GM19467 (cell line): ENCODE data around the gene RTBDN.
"Not testable (repeated sequence)": the region's sequence is repeated elsewhere in the genome, so short reads cannot be mapped to it uniquely, and the experiment has no call there.

Experiments used
- ATAC-seq: cut with Tn5 transposase; IDR thresholded peaks from one replicate; pipeline ENCODE4 v1.9.1; 2021; ENCODE audit warnings: mild to moderate bottlenecking, moderate library complexity; ENCODE audit not compliant: unreplicated experiment

Gene RTBDN

DNA sequence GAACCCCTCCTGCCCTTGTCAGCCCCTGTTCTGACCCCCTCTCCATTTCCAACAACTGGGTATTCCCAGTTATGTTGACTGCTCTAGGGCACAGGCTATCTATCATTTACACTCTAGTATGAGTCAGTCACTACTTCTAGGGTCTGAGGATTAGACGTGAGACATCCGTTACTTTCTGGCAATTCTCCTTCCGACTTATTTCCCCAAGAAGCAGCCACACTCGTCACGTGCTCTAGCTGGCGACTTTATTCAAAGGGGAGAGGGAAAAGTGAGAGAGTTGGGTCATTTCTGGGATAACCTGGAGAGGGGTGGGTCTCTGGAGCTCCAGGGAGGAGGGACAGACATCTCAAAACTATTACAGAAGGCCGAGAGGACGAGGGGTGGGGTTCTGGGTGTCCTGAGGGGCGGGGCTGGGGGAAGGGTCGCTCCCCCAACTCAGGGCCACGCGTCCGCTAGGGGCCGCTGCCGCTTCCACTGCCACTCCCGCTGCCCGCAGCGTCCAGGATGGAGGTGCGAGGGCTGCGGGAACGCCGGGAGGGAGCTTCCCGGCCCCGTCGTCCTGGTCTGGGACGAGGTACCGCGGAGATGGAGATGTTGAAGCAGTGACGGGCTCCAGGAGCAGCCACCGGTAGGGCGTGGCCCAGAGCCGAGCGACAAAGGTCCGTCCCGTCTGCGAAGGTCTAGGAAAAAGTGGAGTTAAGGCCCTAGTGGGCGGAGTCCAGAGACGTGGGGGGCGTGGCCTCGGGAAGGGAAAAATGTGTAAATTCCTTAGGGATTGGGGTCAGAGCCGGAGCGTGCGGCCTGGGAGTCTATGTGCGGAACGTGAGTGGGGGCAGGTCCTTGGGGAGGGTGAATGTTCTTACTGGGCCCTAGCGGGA, 8.9 kb downstream of the RTBDN start:
- ATAC-seq = no peak

DNA sequence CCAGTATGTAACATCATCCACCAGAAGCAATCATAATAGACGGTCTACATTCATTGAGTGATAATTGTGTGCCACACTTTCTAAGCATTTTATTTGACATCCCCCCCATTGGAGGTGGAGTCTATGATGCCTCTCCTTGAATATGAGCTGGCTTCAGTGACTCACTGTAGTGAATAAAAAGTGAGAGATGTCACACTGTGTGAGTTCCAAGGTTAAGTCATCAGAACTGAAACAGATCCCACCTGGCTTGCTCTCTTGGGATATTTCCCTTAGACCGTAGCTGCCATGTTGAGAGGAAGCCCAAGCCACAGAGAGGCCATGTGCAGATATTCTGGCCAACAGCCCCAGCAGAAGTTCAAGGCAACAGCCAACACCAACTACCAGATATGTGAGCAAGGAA, 12.6 kb downstream of the RTBDN start:
- no peak for ATAC-seq

DNA sequence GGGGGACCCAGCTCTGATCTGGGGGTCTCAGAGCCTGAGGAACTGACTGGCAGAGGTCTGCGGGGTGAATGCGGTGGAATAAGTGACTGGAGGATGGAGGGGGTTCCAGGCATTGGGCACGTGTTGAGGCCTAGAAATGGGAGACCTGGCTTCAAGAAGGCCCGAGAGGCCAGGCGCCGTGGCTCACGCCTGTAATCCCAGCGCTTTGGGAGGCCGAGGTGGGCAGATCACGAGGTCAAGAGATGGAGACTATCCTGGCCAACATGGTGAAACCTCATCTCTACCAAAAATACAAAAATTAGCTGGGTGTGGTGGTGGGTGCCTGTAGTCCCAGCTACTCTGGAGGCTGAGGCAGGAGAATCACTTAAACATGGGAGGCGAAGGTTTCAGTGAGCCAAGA, 16.6 kb downstream of the RTBDN start:
- not testable (repeated sequence) for ATAC-seq

DNA sequence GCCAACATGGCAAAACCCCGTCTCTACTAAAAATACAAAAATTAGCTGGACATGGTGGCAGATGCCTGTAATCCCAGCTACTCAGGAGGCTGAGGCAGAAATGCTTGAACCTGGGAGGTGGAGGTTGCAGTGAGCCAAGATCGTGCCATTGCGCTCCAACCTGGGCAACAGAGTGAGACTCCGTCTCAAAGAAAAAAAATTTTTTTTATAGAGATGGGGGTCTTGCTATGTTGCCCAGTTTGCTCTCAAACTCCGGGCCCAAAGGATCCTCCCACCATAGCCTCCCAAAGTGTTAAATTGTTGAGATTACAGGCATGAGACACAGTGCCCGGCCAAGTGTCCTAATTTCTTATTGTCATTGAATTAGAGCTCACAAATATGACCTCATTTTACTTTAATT, 17.2 kb downstream of the RTBDN start:
- ATAC-seq = not testable (repeated sequence)

DNA sequence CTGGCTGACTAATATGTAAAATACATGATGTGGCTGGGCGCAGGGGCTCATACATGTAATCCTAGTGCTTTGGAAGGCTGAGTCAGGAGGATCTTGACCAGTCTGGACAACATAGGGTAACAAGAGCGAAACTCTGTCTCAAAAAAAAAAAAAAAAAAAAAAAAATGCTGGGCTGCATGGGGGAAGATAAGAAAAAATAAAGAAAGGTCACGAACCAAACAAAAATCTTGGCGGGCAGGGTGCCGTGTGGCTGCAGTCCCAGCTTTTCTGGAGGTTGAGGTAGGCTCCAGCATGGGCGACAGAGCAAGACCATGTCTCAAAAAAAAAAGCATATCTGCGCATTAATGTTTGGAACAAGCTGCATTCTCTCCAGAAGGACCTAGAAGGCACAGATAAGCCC, 19.3 kb downstream of the RTBDN start:
- no peak for ATAC-seq

DNA sequence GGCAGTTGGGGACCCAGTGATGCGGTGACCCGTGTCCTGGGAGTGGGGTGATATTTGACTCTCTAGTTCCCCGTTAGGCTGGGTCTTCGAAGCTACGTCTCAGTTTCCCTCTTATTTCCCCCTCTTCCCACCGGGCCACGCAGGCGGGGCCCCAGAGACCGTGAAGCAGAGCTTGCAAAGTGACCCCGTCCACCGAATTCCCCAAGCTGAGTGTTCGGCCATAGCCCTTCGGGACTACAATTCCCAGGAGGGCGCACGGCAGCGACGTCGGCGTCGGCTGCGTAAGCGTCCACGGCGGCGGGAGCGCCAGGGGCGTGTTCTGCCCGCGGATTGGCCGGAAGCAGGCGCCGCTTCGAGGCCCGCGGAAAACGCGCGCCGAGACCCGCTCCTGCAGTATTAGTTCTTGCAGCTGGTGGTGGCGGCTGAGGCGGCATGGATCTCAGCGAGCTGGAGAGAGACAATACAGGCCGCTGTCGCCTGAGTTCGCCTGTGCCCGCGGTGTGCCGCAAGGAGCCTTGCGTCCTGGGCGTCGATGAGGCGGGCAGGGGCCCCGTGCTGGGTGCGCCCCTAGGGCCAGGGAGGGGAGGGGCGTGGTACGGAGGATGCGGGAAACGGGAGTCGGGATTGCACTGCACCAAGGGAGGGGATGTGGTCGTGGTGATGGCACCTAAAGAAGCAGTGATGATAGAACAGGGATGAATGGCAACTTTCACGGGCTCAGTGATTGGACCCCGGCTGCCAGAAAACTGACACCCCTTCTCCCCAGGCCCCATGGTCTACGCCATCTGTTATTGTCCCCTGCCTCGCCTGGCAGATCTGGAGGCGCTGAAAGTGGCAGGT, 27.9 kb downstream of the RTBDN start, which contains the start of gene RNASEH2A:
Gene RNASEH2A, plus strand, starts transcription at position 343 of the 840 bp plus-strand sequence. Its CDS starts 90 bp downstream, at position 433.
- no peak for ATAC-seq

DNA sequence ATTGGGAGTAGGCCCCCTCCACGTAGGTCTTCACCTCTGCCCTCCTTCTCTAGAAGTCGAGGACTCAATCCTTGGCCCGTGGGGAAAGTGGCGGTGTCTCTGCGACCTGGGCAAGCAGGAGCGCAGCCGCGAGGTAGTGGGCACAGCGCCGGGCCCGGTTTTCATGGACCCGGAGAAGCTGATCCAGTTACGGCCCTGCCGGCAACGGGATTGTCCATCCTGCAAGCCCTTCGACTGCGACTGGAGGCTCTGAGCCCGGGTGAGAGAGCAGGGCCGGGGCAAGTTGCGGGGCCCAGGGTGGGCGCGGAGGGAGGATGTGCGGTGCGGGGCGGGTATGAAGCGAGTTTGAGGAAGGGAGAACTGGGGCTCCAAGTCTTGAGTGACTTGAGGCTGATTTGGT, 30.3 kb downstream of the RTBDN start:
- no peak for ATAC-seq

DNA sequence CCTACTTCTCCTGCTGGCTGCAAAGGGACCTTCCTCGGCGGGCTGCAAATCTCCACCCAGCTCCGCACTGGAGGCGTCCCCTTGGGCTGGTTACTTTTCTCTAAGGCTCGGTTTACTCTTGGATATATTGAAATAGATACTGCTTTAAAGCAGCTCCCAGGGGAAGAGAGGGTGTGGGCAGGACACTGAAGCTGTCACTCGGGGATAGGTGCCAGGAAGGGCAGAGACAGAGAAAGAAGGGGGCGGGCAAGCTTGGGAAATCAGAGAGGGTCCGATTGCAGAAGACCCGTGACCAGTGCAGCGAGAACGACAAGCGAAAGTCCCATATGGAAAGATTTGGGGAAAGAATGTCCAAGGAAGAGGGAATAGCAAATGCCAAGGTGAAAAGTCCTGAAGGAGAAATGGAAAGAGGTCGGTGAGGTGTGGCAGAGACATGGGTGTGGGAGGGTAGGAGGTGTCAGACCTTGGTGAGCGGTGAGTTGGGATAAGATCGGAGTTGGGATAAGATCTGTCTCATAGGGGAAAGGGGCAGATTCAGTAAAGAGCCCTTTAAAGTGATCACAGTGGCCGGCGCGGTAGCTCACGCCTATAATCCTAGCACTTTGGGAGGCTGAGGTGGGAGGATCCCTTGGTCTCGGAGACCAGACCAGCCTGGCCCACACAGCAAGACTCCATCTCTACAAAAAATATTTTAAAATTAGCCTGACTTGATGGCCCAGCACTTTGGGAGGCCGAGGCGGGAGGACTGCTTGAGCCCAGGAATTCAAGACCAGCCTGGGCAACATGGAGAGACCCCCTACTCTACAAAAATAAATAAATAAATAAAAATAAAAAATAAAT, 31.9 kb downstream of the RTBDN start:
- ATAC-seq = no peak

DNA sequence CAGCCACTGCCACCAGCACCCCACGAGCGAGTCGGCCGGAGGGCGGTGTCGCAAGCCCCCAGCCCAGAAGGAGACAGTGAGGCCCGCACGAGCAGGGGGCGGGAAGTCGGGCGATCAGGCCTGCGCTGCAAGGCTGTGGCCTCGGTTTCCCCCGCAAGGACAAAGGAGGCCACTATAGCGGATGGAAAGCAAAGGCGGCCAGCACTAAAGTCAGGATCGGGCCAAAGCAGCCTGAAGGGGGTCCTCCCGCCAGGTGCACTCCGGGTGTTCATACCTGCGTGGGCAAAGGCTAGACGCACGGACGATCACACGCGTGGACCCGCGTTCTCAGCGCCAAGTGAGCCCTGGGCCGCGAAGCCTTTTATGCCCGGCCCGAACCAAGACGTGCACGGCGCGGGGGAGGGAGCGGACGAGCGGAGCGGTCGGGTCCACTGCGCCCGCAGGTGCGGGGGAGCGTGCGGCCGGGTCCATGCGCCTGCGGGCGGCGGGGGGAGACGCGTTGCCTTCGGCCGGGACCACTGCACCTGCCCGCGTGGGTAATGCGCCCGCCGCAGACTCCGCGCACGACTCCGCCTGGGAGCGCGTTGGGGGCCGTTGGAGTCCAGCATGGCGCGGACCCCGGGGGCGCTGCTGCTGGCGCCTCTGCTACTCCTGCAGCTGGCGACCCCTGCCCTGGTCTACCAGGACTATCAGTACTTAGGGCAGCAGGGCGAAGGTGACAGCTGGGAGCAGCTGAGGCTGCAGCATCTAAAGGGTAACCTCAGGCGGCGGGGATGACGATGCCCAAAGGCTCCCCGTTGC, 32.7 kb downstream of the RTBDN start, which contains the start of the genes PRDX2 and THSD8:
Gene PRDX2, minus strand, starts transcription at position 335 of the 801 bp plus-strand sequence. CDS start 539 bp downstream, outside the sequence.
Gene THSD8, plus strand, starts transcription at position 604 of the 801 bp plus-strand sequence. Its CDS starts 3 bp downstream, at position 607.
- ATAC-seq = no peak

DNA sequence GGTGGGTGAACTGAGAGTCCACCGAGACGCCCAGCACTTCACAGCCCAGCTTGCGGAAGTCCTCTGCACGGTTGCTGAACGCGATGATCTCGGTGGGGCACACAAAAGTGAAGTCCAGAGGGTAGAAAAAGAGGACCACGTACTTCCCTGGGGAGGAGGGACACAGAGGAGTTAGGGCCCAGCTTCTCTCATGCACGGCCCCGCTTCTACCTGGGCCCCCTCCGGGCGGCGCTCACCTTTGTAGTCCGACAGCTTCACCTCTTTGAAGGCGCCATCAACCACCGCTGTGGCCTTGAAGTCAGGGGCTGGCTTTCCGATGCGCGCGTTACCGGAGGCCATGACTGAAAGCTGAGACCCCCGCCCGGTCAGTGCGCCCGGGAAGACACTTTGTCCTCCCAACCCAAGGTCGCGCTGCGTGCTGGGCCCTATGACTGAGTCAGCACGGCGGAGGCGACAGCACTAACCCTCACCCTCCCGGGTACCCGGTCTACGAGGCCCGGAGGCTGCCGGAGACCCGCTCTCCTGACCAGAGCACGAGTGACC, 33.4 kb downstream of the RTBDN start:
- no peak for ATAC-seq

DNA sequence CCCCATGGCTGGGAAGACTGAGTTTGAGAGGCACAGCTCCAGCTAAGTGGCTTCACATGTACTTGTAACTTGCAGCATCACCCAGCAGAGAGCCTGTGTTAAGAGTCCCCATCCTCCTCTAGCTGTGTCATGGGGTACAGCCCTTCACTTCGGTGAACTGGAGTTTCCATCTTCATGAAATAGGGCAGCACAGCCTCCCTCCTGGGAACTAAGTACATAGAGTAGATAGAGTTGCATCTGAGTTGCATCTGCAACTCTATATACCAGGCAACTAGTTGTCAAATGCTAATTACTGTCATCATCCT, 34.0 kb downstream of the RTBDN start:
- ATAC-seq = no peak

DNA sequence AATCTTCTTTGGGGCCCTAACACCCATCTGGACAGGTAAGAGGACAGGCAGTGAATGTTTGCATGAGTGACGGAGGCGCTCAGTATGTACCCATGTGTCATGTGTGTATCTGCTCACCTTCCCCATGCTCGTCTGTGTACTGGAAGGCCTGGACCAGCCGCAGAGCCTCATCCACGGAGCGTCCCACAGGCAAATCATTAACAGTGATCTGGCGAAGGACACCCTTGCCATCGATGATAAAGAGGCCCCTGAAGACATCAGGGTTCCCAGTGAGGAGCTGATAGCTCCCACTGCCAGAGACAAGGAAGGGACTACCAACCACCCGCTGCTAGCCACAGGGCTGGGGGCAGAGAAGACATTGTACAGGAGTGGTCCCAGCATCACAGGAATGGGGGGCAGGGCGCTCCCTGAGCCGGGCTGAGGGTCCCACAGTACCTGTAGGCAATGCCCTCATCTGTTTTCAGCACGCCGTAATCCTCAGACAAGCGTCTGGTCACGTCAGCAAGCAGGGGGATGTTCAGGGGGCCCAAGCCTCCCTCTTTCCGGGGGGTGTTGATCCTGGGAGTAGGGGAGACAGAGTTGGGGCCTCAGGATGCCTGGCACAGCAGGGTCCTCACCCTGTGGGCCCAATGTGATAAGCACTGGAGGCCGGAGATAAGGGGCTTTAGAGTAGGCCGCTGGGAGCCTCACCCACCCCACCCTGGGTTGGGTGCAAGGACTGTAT, 34.5 kb downstream of the RTBDN start:
- ATAC-seq = no peak

DNA sequence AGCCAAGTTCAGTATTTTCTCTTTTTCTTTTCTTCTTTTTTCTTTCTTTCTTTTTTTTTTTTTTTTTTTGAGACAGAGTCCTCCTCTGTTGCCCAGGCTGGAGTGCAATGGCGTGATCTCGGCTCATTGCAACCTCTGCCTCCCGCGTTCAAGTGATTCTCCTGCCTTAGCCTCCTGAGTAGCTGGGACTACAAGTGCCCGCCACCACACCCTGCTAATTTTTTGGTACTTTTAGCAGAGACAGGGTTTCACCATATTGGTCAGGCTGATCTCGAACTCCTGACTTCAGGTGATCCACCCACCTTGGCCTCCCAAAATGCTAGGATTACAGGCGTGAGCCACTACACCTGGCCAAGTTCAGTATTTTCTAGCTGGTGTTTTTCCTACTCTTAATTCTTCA, 36.8 kb downstream of the RTBDN start:
- not testable (repeated sequence) for ATAC-seq

DNA sequence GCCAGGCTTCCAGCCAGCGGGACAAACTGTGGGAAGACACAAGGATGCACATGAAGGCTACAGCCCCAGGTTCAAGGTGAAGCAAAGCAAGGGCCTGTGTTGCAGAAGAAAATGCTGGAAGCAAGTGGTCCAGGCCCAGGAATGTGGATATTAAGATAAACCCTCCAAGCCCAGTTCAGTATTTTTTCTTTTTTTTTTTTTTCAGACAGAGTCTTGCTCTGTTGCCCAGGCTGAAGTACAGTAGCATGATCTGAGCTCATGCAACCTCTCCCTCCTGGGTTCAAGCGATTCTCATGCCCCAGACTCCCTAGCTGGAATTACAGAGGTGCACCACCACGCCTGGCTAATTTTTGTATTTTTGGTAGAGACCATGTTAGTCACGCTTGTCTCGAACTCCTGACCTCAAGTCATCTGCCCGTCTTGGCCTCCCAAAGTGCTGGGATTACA, 37.2 kb downstream of the RTBDN start:
- ATAC-seq = no peak

DNA sequence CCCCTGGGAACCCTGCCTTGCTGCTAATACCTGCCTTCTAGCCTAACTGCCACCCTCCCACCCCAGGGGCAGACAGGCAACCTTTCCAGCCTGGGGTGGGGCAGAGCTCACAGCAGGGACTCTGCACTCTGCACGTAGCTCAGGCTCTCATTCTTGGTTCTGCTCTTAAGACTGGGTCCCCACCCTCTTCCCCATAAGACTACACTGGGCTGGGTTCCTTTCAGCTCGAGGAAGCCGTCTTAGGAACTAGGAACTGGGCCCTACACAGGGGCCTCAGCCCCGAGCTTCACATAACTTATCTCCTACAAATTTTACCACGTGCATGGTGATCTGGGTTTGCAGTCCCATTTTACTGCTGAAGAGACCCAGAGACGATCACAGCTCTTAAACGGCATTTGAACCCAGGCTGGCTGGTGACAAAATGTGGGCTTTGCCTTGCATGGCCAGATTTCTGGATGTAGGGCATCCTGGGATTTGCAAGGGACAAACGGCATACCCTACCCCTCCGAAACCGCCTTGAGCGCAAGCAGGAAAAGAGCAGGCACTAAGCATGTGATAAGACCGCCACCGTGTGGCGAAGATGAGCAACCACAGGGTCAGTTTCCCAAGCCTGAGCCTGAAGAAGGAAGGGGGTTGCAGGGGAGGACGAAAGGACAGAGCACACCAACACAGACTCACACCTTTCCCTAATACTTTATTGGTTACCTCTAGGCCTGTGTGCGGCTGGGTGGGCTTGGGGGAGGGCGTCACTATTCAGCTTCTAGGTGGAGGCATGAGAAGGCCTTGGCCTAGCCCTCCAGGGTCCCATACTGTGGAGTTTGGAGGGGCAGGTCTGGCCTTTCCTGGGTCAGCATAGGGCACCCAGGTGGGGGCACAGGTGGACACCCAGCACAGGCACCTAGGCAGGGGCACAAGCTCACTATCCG, 38.0 kb downstream of the RTBDN start:
- no peak for ATAC-seq

DNA sequence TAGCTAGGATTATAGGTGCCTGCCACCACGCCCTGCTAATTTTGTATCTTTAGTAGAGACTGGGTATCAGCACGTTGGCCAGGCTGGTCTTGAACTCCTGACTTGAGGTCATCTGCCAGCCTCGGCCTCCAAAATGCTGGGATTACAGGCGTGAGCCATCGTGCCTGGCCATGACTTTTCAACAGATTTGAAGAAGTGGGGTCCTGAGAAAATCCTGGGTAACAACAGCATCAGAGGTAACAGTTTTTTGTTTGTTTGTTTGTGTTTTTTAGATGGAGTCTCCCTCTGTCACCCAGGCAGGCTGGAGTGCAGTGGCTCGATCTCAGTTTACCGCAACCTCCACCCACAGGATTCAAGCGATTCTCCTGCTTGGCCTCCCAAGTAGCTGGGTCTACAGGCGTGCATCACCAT, 39.4 kb downstream of the RTBDN start:
- no peak for ATAC-seq

DNA sequence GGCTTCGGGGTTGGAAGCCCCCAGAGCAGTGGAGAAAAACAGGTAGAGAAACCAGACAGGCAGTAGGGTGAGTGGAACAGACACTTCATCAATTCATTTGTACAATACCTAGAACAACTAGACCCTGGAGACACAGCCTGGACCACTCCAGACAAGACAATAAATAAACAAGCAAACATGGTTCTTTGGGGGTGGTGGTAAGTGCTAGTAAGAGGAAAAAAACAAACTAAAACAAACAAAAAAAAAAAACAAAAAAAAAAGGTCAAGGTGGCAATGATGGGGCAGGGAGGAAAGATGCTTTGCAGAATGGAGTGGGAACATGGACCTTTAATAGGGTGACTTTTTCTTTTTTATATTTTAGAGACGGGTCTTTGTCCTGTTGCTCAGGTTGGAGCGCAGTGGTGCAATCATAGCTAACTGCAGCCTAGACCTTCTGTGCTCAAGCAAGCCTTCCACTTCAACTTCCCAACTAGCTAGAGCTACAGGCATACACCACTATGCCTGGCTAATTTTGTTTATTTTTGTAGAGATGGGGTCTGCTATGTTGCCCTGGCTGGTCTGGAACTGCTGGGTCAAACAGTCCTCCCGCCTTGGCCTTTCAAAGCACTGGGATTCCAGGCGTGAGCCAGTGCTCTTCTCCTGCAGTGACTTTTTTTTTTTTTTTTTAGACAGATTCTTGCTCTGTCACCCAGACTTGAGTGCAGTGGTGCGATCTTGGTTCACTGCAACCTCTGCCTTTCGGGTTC, 40.0 kb downstream of the RTBDN start:
- no peak for ATAC-seq
